GM12891 (cell line): ENCODE data around the gene OVOL1.

Experiments
- PAX5 ChIP-seq: IDR thresholded peaks from 2 replicates; pipeline ENCODE4 v1.6.1; 2011; ENCODE audit warnings: low read length, moderate library complexity, mild to moderate bottlenecking; ENCODE audit not compliant: insufficient read depth, severe bottlenecking
- POLR2A ChIP-seq: IDR thresholded peaks from 2 replicates; pipeline ENCODE4 v1.6.1; 2011; ENCODE audit warnings: low read depth, low read length, control low read depth
- POLR2AphosphoS5 ChIP-seq: IDR thresholded peaks from 2 replicates; pipeline ENCODE4 v1.6.1; 2011; ENCODE audit warnings: low read depth, low read length, control low read depth
- POU2F2 ChIP-seq: IDR thresholded peaks from 2 replicates; pipeline ENCODE4 v1.6.1; 2011; ENCODE audit warnings: low read depth, mild to moderate bottlenecking, control low read depth, low read length, moderate library complexity
- SPI1 ChIP-seq: IDR thresholded peaks from 2 replicates; pipeline ENCODE4 v1.6.1; 2011; ENCODE audit warnings: low read depth, low read length, control low read depth
- TAF1 ChIP-seq: IDR thresholded peaks from 2 replicates; pipeline ENCODE4 v1.6.1; 2011; ENCODE audit warnings: low read depth, low read length, control low read depth

DNA sequence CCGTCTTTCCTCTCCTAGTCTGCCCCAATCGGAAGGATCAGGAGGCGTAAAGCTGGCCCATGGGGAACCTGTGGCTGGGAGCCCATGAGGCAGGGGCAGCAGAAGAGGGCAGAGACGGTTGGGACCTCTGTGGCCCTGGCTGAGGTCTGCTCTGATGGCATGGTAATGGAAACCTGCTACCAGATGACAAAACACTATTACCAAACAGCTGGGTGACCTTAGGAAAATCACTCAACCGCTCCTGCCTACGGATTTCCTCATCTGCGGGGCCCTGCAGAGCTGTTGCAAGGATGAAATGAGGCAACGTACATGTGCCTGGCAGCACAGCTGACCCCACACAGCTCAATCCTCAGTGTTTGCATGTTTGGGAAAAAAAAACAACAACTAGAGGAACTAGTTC lies 10.7 kb upstream of the OVOL1 start:
- TF ChIP-seq POLR2A (no peak), TAF1 (no peak), POLR2AphosphoS5 (no peak), POU2F2 (no peak), SPI1 (no peak), PAX5 (no peak)
